Inflammatory macrophage treated with lipopolysaccharide for 4 hours (primary cell): Measurements from ENCODE around the gene DLX3.

Source experiments
- DNase-seq: peaks from one replicate; pipeline ENCODE4 v3.0.0-alpha.2; 2020

DLX3 gene

GRCh38 chr17:50023520-50023919 lies 28.5 kb upstream of the DLX3 start:
- no peak for DNase-seq

- DNase-seq, result no peak
Measured at GRCh38 chr17:50022463-50023130, 27.6 kb upstream of the DLX3 start.

- no peak for DNase-seq
Measured at GRCh38 chr17:50021681-50022370, 26.8 kb upstream of the DLX3 start.

GRCh38 chr17:50020841-50021599 lies 26.0 kb upstream of the DLX3 start:
- peak; percentile 62 for DNase-seq

- no peak for DNase-seq
Measured at GRCh38 chr17:50018909-50019308, 23.9 kb upstream of the DLX3 start.

GRCh38 chr17:50015146-50015545 lies 20.1 kb upstream of the DLX3 start:
- DNase-seq, result no peak

GRCh38 chr17:50014471-50015088 lies 19.6 kb upstream of the DLX3 start:
- no peak for DNase-seq

- DNase-seq, result no peak
Measured at GRCh38 chr17:50013079-50013478, 18.1 kb upstream of the DLX3 start.

- DNase-seq, result no peak
Measured at GRCh38 chr17:50009282-50009681, 14.3 kb upstream of the DLX3 start.

- no peak for DNase-seq
Measured at GRCh38 chr17:50003911-50004310, 8.9 kb upstream of the DLX3 start.

GRCh38 chr17:49998836-49999511 lies 4.0 kb upstream of the DLX3 start:
- DNase-seq, result no peak

GRCh38 chr17:49997773-49998703 lies 3.0 kb upstream of the DLX3 start:
- DNase-seq, result peak; percentile 81

- DNase-seq, result no peak
Measured at GRCh38 chr17:49997301-49997650, 2.3 kb upstream of the DLX3 start.

- peak; percentile 41 for DNase-seq
Measured at GRCh38 chr17:49996495-49997300, 1.7 kb upstream of the DLX3 start.

GRCh38 chr17:49996121-49996494 lies 1.1 kb upstream of the DLX3 start:
- DNase-seq, result no peak

- no peak for DNase-seq
Measured at GRCh38 chr17:49994085-49995054, 654 bp downstream of the DLX3 start.

GRCh38 chr17:49993423-49994060 lies 1.5 kb downstream of the DLX3 start:
- no peak for DNase-seq

GRCh38 chr17:49992933-49993422 lies 2.0 kb downstream of the DLX3 start:
- DNase-seq, result no peak
